H1 (cell line): Measurements from ENCODE around the gene KCNE3.

Experiments used
- EP300 ChIP-seq, 2 experiments: IDR thresholded peaks; 1 replicate in 1 of 2; 2 replicates in 1 of 2; pipeline ENCODE4 v1.6.1; 2011 to 2012; ENCODE audit warnings: low read depth in 2 of 2, low read length in 2 of 2, mild to moderate bottlenecking in 2 of 2, borderline replicate concordance in 1 of 2, inconsistent platforms in 1 of 2, moderate library complexity in 1 of 2
- POLR2AphosphoS5 ChIP-seq: IDR thresholded peaks from 2 replicates; pipeline ENCODE4 v1.6.1; 2011; ENCODE audit warnings: low read depth, low read length
- SP1 ChIP-seq: IDR thresholded peaks from 2 replicates; pipeline ENCODE4 v1.6.1; 2011; ENCODE audit warnings: low read depth, low read length
- TF ChIP-seq, protein P1 (sequence below), 3 experiments: IDR thresholded peaks; 1 replicate in 2 of 3; 2 replicates in 1 of 3; pipeline versions ENCODE4 v1.5.1 to v1.6.1; 2011; ENCODE audit warnings: low read length in 3 of 3, mild to moderate bottlenecking in 3 of 3, inconsistent platforms in 2 of 3, low read depth in 1 of 3, moderate library complexity in 1 of 3; ENCODE audit not compliant: insufficient read depth in 1 of 3; ENCODE audit errors: control extremely low read depth in 1 of 3

- TF ChIP-seq, protein P1, sequence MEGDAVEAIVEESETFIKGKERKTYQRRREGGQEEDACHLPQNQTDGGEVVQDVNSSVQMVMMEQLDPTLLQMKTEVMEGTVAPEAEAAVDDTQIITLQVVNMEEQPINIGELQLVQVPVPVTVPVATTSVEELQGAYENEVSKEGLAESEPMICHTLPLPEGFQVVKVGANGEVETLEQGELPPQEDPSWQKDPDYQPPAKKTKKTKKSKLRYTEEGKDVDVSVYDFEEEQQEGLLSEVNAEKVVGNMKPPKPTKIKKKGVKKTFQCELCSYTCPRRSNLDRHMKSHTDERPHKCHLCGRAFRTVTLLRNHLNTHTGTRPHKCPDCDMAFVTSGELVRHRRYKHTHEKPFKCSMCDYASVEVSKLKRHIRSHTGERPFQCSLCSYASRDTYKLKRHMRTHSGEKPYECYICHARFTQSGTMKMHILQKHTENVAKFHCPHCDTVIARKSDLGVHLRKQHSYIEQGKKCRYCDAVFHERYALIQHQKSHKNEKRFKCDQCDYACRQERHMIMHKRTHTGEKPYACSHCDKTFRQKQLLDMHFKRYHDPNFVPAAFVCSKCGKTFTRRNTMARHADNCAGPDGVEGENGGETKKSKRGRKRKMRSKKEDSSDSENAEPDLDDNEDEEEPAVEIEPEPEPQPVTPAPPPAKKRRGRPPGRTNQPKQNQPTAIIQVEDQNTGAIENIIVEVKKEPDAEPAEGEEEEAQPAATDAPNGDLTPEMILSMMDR (IDR thresholded peaks at IDR 0.05; ENCODE audit: control extremely low read depth in 1 of 3, insufficient read depth in 1 of 3, low read depth in 1 of 3, low read length in 3 of 3): no peak
- TF ChIP-seq POLR2AphosphoS5: no peak
- TF ChIP-seq EP300 (IDR thresholded peaks at IDR 0.05; ENCODE audit: borderline replicate concordance in 1 of 2, low read depth in 2 of 2, low read length in 2 of 2): no peak
- TF ChIP-seq SP1: no peak
Observed at GRCh38 chr11:74468058-74468457, 709 bp upstream of the KCNE3 start.
